Activated CD8-positive, alpha-beta memory T cell treated with anti-CD3 and anti-CD28 coated beads, Interleukin-2, amount 10 ng/mL, durations not matched to agents 7 days and 5 days (primary cell): Measurements from ENCODE around the gene TRAP1. TPM values are rescaled to one million over a fixed set of nuclear protein-coding genes. Genes with fewer than 3 reads are reported as not detected.
A peak's percentile ranks its signal among the peaks of the same experiment; 100 is the strongest.

Experiments used
- ATAC-seq: fragments of 150-1000 bp; cut with Tn5 transposase; one replicate; pipeline ENCODE4 v1.10.0; 2021; ENCODE audit warnings: moderate library complexity
- CTCF ChIA-PET: fragments of 350-600 bp; sonication (Branson Sonifier 250); formaldehyde crosslinking; loops from one replicate; lab custom pipeline; 2021; ENCODE audit warnings: antibody characterized with exemption; lab: Charles Lee
- DNase-seq: peaks from one replicate; pipeline ENCODE4 v3.0.0-alpha.2; 2020
- H3K27ac Mint-ChIP-seq: one replicate; pipeline ENCODE4 v1.8.0; 2021; ENCODE audit warnings: mild to moderate bottlenecking, mixed read lengths
- H3K27me3 Mint-ChIP-seq: one replicate; pipeline ENCODE4 v1.8.0; 2021; ENCODE audit warnings: mixed read lengths
- H3K36me3 Mint-ChIP-seq: one replicate; pipeline ENCODE4 v1.8.0; 2021; ENCODE audit warnings: mild to moderate bottlenecking, mixed read lengths
- H3K4me1 Mint-ChIP-seq: one replicate; pipeline ENCODE4 v1.8.0; 2021; ENCODE audit warnings: mixed read lengths
- H3K4me3 Mint-ChIP-seq: one replicate; pipeline ENCODE4 v1.8.0; 2021; ENCODE audit warnings: mild to moderate bottlenecking, moderate library complexity, mixed read lengths
- H3K9me3 Mint-ChIP-seq: one replicate; pipeline ENCODE4 v1.8.0; 2022; ENCODE audit warnings: low read depth, mixed read lengths
- total RNA-seq, 2 experiments: library from RNA; stranded (reverse); gene quantifications; one replicate each; pipeline ENCODE4 v1.2.3, GENCODE V29; 2021

TRAP1 gene
- total RNA-seq, 2 experiments from 2014 or later = 147 to 193 TPM

GRCh38 chr16:3642397-3643094 lies 74.8 kb downstream of the TRAP1 start:
- ATAC-seq = no peak
- no peak overlapping the region for H3K27ac Mint-ChIP-seq
- DNase-seq = peak; percentile 23

GRCh38 chr16:3641801-3642396 lies 75.4 kb downstream of the TRAP1 start:
- Mint-ChIP-seq H3K27ac (no peak overlapping the region), H3K4me1 (peaks cover 27% of the 10 kb centered on the region), H3K4me3 (no peak overlapping the region), H3K27me3 (no peaks in the 10 kb centered on the region), H3K9me3 (no peaks in the 10 kb centered on the region), H3K36me3 (peaks cover 2% of the 10 kb centered on the region)
- DNase-seq (no peak), ATAC-seq (no peak)
- CTCF ChIA-PET = no interaction called here

More at GRCh38 chr16:3642397-3643094, 74.8 kb downstream of the TRAP1 start:
- Mint-ChIP-seq H3K36me3 (peaks cover 2% of the 10 kb centered on the region), H3K4me1 (peaks cover 20% of the 10 kb centered on the region), H3K9me3 (no peaks in the 10 kb centered on the region), H3K27me3 (no peaks in the 10 kb centered on the region), H3K4me3 (no peak overlapping the region)
- CTCF ChIA-PET = no interaction called here

- Mint-ChIP-seq H3K4me3 (no peak overlapping the region), H3K36me3 (peaks cover 2% of the 10 kb centered on the region), H3K27me3 (no peaks in the 10 kb centered on the region), H3K4me1 (peaks cover 23% of the 10 kb centered on the region), H3K9me3 (no peaks in the 10 kb centered on the region), H3K27ac (no peak overlapping the region)
- ATAC-seq (no peak), DNase-seq (peak; percentile 31)
- CTCF ChIA-PET = no interaction called here
Measured at GRCh38 chr16:3640632-3641501, 76.5 kb downstream of the TRAP1 start.

- Mint-ChIP-seq H3K9me3 (no peaks in the 10 kb centered on the region), H3K27me3 (no peaks in the 10 kb centered on the region), H3K36me3 (peaks cover 3% of the 10 kb centered on the region), H3K27ac (no peak overlapping the region), H3K4me3 (no peak overlapping the region), H3K4me1 (peaks cover 17% of the 10 kb centered on the region)
- CTCF ChIA-PET = interaction anchor here (1.6 kb wide), 1 partner anchor 14 kb away, joined by 5 read pairs; no protein-coding TSS in a partner anchor
- no peak for ATAC-seq
- DNase-seq = peak; percentile 14
Measured at GRCh38 chr16:3640207-3640606, 77.1 kb downstream of the TRAP1 start.

DNA sequence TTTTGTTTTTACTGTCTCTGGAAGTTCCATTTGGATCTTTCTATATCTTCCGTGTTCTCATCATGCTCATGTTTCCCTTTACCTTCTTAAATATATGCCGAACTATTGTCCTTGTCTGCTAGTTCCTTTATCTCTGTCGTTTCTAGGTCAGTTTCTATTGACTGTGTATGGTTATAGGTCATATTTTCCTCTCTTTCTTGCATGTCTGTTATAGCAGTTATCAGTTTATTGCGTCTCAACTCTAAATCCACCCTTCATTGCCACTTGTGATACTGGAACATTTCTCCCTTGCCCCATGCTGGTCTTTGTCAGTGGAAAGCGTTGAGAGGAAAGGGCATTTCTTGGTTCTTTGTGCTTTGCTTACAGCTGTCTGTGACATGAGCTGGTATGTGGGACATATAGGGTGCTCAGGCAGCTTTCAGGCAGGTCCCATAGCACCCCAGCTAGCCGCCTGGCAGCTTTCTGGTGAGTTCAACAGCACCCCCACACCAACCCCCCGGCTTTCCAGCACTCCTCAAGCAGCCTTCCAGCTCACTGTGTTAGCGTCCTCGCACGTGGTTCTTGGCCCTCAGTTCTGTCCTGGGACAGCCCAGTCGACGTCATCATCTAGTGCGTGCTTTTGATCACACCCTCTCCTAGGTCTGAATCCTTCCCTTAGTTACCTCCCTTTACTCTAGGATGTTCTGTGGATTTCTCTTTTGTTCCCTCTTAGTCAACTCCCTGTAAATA lies 78.2 kb downstream of the TRAP1 start:
- CTCF ChIA-PET = interaction anchor here (1.6 kb wide), 1 partner anchor 13 kb away, joined by 5 read pairs; no protein-coding TSS in a partner anchor
- Mint-ChIP-seq H3K9me3 (no peaks in the 10 kb centered on the region), H3K27ac (no peak overlapping the region), H3K36me3 (peaks cover 3% of the 10 kb centered on the region), H3K27me3 (no peaks in the 10 kb centered on the region), H3K4me1 (peaks cover 17% of the 10 kb centered on the region), H3K4me3 (no peak overlapping the region)
- ATAC-seq = no peak
- DNase-seq = peak; percentile 34

GRCh38 chr16:3637371-3637923 lies 79.9 kb downstream of the TRAP1 start:
- peaks cover 17% of the 10 kb centered on the region for H3K4me1 Mint-ChIP-seq
- ATAC-seq (peak; percentile 61), DNase-seq (peak; percentile 51)
- H3K27ac Mint-ChIP-seq = peak overlapping the region; percentile 32
- no peaks in the 10 kb centered on the region for H3K27me3 Mint-ChIP-seq
- CTCF ChIA-PET = interaction anchor here (1.4 to 1.7 kb wide), 3 partner anchors 8 to 26 kb away, joined by 4 to 5 read pairs (median 5); partner anchors contain the start of gene SLX4
- peaks cover 3% of the 10 kb centered on the region for H3K36me3 Mint-ChIP-seq
- H3K9me3 Mint-ChIP-seq = no peaks in the 10 kb centered on the region
- no peak overlapping the region for H3K4me3 Mint-ChIP-seq

- H3K36me3 Mint-ChIP-seq = peaks cover 5% of the 10 kb centered on the region
- CTCF ChIA-PET = interaction anchor here (0.9 to 1.4 kb wide), 14 partner anchors 11 to 628 kb away, joined by 3 to 8 read pairs (median 4); partner anchors contain the start of genes DNASE1 and SLX4
- no peaks in the 10 kb centered on the region for H3K27me3 Mint-ChIP-seq
- H3K9me3 Mint-ChIP-seq = no peaks in the 10 kb centered on the region
- DNase-seq (no peak), ATAC-seq (peak; percentile 93)
- H3K4me3 Mint-ChIP-seq = peak overlapping the region; percentile 43
- peak overlapping the region; percentile 92 for H3K27ac Mint-ChIP-seq
- peaks cover 38% of the 10 kb centered on the region for H3K4me1 Mint-ChIP-seq
Measured at GRCh38 chr16:3625911-3626732, 91.2 kb downstream of the TRAP1 start.

- Mint-ChIP-seq H3K27me3 (no peaks in the 10 kb centered on the region), H3K27ac (peak overlapping the region; percentile 92), H3K4me1 (peaks cover 38% of the 10 kb centered on the region), H3K36me3 (peaks cover 4% of the 10 kb centered on the region), H3K9me3 (no peaks in the 10 kb centered on the region), H3K4me3 (no peak overlapping the region)
- ATAC-seq (no peak), DNase-seq (no peak)
- CTCF ChIA-PET = no interaction called here
Measured at GRCh38 chr16:3625331-3625730, 92.0 kb downstream of the TRAP1 start.

DNA sequence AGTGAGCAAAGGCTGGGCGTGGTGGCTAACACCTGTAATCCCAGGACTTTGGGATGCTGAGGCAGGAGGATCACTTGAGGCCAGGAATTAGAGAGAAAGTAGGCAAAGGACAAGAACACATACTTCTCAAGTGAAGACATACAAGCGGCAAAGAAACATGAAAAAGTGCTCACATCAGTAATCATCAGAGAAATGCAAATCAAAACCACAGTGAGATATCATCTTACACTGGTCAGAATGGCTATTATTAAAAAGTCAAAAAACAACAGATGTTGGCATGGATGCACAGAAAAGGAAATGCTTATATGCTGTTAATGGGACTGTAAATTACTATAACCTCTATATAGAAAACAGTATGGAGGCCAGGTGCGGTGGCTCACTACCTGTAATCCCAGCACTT lies 93.7 kb downstream of the TRAP1 start:
- Mint-ChIP-seq H3K4me1 (peaks cover 37% of the 10 kb centered on the region), H3K27me3 (no peaks in the 10 kb centered on the region), H3K4me3 (no peak overlapping the region), H3K27ac (peak overlapping the region; percentile 12), H3K36me3 (peaks cover 2% of the 10 kb centered on the region), H3K9me3 (no peaks in the 10 kb centered on the region)
- DNase-seq = no peak
- CTCF ChIA-PET = no interaction called here
- no peak for ATAC-seq

- no peaks in the 10 kb centered on the region for H3K27me3 Mint-ChIP-seq
- CTCF ChIA-PET = no interaction called here
- no peak for DNase-seq
- H3K36me3 Mint-ChIP-seq = peaks cover 36% of the 10 kb centered on the region
- peaks cover 37% of the 10 kb centered on the region for H3K4me1 Mint-ChIP-seq
- H3K9me3 Mint-ChIP-seq = no peaks in the 10 kb centered on the region
- no peak for ATAC-seq
- no peak overlapping the region for H3K27ac Mint-ChIP-seq
- H3K4me3 Mint-ChIP-seq = no peak overlapping the region
Measured at GRCh38 chr16:3618769-3619141, 98.6 kb downstream of the TRAP1 start.

- Mint-ChIP-seq H3K36me3 (peaks cover 43% of the 10 kb centered on the region), H3K9me3 (no peaks in the 10 kb centered on the region), H3K4me3 (peak overlapping the region; percentile 97), H3K4me1 (peaks cover 51% of the 10 kb centered on the region), H3K27me3 (no peaks in the 10 kb centered on the region), H3K27ac (peak overlapping the region; percentile 97)
- CTCF ChIA-PET = interaction anchor here (0.7 to 1.3 kb wide), 9 partner anchors 9 to 790 kb away, joined by 3 to 6 read pairs (median 4); partner anchors contain the start of gene DNASE1
- no peak for ATAC-seq
- DNase-seq = no peak
Measured at GRCh38 chr16:3612510-3613466, 104.5 kb downstream of the TRAP1 start.
